Measurements from ENCODE around the gene SLC35E4. TPM values are rescaled to one million over a fixed set of nuclear protein-coding genes. Genes with fewer than 3 reads are reported as not detected.

Gene SLC35E4
- total and polyA plus RNA-seq, 9 of the 15 experiments (the other 6 are each of a cell fraction or from before 2014, with no cell fraction given), result 0.06 to 2.3 (median 0.86) TPM; not detected in 1

- TF ChIP-seq, protein P1, sequence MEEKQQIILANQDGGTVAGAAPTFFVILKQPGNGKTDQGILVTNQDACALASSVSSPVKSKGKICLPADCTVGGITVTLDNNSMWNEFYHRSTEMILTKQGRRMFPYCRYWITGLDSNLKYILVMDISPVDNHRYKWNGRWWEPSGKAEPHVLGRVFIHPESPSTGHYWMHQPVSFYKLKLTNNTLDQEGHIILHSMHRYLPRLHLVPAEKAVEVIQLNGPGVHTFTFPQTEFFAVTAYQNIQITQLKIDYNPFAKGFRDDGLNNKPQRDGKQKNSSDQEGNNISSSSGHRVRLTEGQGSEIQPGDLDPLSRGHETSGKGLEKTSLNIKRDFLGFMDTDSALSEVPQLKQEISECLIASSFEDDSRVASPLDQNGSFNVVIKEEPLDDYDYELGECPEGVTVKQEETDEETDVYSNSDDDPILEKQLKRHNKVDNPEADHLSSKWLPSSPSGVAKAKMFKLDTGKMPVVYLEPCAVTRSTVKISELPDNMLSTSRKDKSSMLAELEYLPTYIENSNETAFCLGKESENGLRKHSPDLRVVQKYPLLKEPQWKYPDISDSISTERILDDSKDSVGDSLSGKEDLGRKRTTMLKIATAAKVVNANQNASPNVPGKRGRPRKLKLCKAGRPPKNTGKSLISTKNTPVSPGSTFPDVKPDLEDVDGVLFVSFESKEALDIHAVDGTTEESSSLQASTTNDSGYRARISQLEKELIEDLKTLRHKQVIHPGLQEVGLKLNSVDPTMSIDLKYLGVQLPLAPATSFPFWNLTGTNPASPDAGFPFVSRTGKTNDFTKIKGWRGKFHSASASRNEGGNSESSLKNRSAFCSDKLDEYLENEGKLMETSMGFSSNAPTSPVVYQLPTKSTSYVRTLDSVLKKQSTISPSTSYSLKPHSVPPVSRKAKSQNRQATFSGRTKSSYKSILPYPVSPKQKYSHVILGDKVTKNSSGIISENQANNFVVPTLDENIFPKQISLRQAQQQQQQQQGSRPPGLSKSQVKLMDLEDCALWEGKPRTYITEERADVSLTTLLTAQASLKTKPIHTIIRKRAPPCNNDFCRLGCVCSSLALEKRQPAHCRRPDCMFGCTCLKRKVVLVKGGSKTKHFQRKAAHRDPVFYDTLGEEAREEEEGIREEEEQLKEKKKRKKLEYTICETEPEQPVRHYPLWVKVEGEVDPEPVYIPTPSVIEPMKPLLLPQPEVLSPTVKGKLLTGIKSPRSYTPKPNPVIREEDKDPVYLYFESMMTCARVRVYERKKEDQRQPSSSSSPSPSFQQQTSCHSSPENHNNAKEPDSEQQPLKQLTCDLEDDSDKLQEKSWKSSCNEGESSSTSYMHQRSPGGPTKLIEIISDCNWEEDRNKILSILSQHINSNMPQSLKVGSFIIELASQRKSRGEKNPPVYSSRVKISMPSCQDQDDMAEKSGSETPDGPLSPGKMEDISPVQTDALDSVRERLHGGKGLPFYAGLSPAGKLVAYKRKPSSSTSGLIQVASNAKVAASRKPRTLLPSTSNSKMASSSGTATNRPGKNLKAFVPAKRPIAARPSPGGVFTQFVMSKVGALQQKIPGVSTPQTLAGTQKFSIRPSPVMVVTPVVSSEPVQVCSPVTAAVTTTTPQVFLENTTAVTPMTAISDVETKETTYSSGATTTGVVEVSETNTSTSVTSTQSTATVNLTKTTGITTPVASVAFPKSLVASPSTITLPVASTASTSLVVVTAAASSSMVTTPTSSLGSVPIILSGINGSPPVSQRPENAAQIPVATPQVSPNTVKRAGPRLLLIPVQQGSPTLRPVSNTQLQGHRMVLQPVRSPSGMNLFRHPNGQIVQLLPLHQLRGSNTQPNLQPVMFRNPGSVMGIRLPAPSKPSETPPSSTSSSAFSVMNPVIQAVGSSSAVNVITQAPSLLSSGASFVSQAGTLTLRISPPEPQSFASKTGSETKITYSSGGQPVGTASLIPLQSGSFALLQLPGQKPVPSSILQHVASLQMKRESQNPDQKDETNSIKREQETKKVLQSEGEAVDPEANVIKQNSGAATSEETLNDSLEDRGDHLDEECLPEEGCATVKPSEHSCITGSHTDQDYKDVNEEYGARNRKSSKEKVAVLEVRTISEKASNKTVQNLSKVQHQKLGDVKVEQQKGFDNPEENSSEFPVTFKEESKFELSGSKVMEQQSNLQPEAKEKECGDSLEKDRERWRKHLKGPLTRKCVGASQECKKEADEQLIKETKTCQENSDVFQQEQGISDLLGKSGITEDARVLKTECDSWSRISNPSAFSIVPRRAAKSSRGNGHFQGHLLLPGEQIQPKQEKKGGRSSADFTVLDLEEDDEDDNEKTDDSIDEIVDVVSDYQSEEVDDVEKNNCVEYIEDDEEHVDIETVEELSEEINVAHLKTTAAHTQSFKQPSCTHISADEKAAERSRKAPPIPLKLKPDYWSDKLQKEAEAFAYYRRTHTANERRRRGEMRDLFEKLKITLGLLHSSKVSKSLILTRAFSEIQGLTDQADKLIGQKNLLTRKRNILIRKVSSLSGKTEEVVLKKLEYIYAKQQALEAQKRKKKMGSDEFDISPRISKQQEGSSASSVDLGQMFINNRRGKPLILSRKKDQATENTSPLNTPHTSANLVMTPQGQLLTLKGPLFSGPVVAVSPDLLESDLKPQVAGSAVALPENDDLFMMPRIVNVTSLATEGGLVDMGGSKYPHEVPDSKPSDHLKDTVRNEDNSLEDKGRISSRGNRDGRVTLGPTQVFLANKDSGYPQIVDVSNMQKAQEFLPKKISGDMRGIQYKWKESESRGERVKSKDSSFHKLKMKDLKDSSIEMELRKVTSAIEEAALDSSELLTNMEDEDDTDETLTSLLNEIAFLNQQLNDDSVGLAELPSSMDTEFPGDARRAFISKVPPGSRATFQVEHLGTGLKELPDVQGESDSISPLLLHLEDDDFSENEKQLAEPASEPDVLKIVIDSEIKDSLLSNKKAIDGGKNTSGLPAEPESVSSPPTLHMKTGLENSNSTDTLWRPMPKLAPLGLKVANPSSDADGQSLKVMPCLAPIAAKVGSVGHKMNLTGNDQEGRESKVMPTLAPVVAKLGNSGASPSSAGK (IDR thresholded peaks at IDR 0.05), result no peak
- TF ChIP-seq SRSF7 (optimal IDR thresholded peaks at IDR 0.05; ENCODE audit: low read depth, low read length) (no peak), ARID1B (IDR thresholded peaks at IDR 0.05) (peak; percentile 66), XRCC5 (IDR thresholded peaks at IDR 0.05; ENCODE audit: low read depth, low read length) (no peak), CHD4 (IDR thresholded peaks at IDR 0.05; ENCODE audit: insufficient read depth, insufficient replicate concordance, low read depth, low read length, poor library complexity, severe bottlenecking) (no peak), JUNB (CRISPR knock-in tag; conservative IDR thresholded peaks at IDR 0.05) (no peak), EGR1 (conservative IDR thresholded peaks at IDR 0.05) (peak; percentile 62), GTF2A2 (tag; IDR thresholded peaks at IDR 0.05) (no peak), RBM25 (IDR thresholded peaks at IDR 0.05; ENCODE audit: low read depth, low read length, severe bottlenecking) (no peak), FIP1L1 (IDR thresholded peaks at IDR 0.05; ENCODE audit: low read depth, low read length, poor library complexity, severe bottlenecking) (no peak)
- TF ChIP-seq, protein P2, sequence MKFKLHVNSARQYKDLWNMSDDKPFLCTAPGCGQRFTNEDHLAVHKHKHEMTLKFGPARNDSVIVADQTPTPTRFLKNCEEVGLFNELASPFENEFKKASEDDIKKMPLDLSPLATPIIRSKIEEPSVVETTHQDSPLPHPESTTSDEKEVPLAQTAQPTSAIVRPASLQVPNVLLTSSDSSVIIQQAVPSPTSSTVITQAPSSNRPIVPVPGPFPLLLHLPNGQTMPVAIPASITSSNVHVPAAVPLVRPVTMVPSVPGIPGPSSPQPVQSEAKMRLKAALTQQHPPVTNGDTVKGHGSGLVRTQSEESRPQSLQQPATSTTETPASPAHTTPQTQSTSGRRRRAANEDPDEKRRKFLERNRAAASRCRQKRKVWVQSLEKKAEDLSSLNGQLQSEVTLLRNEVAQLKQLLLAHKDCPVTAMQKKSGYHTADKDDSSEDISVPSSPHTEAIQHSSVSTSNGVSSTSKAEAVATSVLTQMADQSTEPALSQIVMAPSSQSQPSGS (CRISPR knock-in tag; IDR thresholded peaks at IDR 0.05), result no peak
- TF ChIP-seq, protein P3, sequence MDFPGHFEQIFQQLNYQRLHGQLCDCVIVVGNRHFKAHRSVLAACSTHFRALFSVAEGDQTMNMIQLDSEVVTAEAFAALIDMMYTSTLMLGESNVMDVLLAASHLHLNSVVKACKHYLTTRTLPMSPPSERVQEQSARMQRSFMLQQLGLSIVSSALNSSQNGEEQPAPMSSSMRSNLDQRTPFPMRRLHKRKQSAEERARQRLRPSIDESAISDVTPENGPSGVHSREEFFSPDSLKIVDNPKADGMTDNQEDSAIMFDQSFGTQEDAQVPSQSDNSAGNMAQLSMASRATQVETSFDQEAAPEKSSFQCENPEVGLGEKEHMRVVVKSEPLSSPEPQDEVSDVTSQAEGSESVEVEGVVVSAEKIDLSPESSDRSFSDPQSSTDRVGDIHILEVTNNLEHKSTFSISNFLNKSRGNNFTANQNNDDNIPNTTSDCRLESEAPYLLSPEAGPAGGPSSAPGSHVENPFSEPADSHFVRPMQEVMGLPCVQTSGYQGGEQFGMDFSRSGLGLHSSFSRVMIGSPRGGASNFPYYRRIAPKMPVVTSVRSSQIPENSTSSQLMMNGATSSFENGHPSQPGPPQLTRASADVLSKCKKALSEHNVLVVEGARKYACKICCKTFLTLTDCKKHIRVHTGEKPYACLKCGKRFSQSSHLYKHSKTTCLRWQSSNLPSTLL (IDR thresholded peaks at IDR 0.05), result no peak
Observed at GRCh38 chr22:30649430-30650007, 13.9 kb downstream of the SLC35E4 start (continued).
